ENCODE measurements around the gene ATRNL1. TPM values are rescaled to one million over a fixed set of nuclear protein-coding genes. Genes with fewer than 3 reads are reported as not detected.
"Not testable (repeated sequence)": the region's sequence is repeated elsewhere in the genome, so short reads cannot be mapped to it uniquely, and the experiment has no call there.

ATRNL1 gene
- total RNA-seq, 1 experiment from 2014 or later, result not detected

- H3K79me2 ChIP-seq (ENCODE audit: low read length), result no peaks in the 10 kb centered on the region
- no peak overlapping the region for H3K4me3 ChIP-seq (ENCODE audit: low read length)
- H3F3A ChIP-seq (ENCODE audit: low read length, unreplicated experiment), result no peaks in the 10 kb centered on the region
- POLR2A ChIA-PET (ENCODE audit: unreplicated experiment), result no interaction called here
- no peaks in the 10 kb centered on the region for H3K27me3 ChIP-seq (ENCODE audit: low read length)
- no peak overlapping the region for H3K27ac ChIP-seq (ENCODE audit: low read length)
- peak; percentile 49 for TF ChIP-seq CTCF (conservative IDR thresholded peaks at IDR 0.05; ENCODE audit: low read depth, low read length)
- no peak for TF ChIP-seq EZH2phosphoT487 (IDR thresholded peaks at IDR 0.05; ENCODE audit: borderline replicate concordance, low read length)
- H3K4me2 ChIP-seq (ENCODE audit: low read length), result no peak overlapping the region
- H3K9ac ChIP-seq (ENCODE audit: low read length), result no peak overlapping the region
- H3K36me3 ChIP-seq (ENCODE audit: low read depth, low read length), result no peaks in the 10 kb centered on the region; the same call in 1 of the 2 replicates
- ATAC-seq (no peak), DNase-seq (peak; percentile 28)
- intact Hi-C loops (cut with micrococcal nuclease), result no loop called here
- no peaks in the 10 kb centered on the region for H4K20me1 ChIP-seq (ENCODE audit: low read length)
- no peak overlapping the region for H2AFZ ChIP-seq (ENCODE audit: low read length)
- H3K9me2 ChIP-seq (replicated peaks; ENCODE audit: low read length), result no peaks in the 10 kb centered on the region
- no peaks in the 10 kb centered on the region for H3K9me3 ChIP-seq (ENCODE audit: low read length)
- no TSS peak for BruUV-seq (replicated peaks)
- CTCF ChIA-PET, result no interaction called here
- no peaks in the 10 kb centered on the region for H3K4me1 ChIP-seq (ENCODE audit: insufficient read depth, low read length)
Observed at GRCh38 chr10:115171392-115171960, 78.3 kb downstream of the ATRNL1 start.

DNA sequence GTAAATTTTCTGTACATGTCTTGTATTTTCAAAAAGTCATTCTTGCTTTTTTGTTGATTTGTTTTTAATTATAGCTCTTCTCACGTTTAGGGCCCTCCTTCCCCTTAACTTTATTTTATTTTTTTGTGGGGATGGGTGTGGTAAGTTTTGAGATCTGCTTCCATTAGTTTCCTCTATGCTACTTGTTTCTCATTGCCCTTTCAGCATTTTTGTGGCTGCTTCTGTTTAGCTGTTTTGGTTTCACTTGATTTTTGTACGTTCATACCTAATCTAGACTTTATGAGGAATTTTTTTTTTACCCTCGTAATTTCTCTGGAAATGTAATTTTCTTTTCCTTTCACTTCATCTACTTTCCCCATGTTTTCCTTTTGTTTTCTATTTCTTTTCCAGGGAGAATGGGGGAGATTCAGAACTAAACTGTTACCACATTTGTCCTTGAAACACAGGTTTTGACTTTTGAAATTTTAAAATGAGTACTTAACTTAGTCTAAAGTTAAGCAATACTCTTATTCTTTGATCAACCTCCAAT is 80.8 kb downstream of the ATRNL1 start:
- no peak overlapping the region for H3K4me2 ChIP-seq (ENCODE audit: low read length)
- ChIA-PET POLR2A (ENCODE audit: unreplicated experiment) (no interaction called here), CTCF (no interaction called here)
- intact Hi-C loops (cut with micrococcal nuclease), result no loop called here
- no peak for TF ChIP-seq CTCF (conservative IDR thresholded peaks at IDR 0.05; ENCODE audit: low read depth, low read length)
- TF ChIP-seq EZH2 (IDR thresholded peaks at IDR 0.05; ENCODE audit: low read length, unreplicated experiment), result no peak
- TF ChIP-seq EZH2phosphoT487 (IDR thresholded peaks at IDR 0.05; ENCODE audit: borderline replicate concordance, low read length), result no peak
- H3K27me3 ChIP-seq (ENCODE audit: low read length), result no peaks in the 10 kb centered on the region
- ATAC-seq, result no peak
- BruUV-seq (replicated peaks), result no TSS peak
- DNase-seq, result no peak
- no peaks in the 10 kb centered on the region for H3K79me2 ChIP-seq (ENCODE audit: low read length)
- no peak overlapping the region for H3K4me3 ChIP-seq (ENCODE audit: low read length)
- H2AFZ ChIP-seq (ENCODE audit: low read length), result no peak overlapping the region
- no peaks in the 10 kb centered on the region for H4K20me1 ChIP-seq (ENCODE audit: low read length)
- H3K9ac ChIP-seq (ENCODE audit: low read length), result no peak overlapping the region
- no peaks in the 10 kb centered on the region for H3K9me2 ChIP-seq (replicated peaks; ENCODE audit: low read length)
- H3K27ac ChIP-seq (ENCODE audit: low read length), result no peak overlapping the region
- H3K9me3 ChIP-seq (ENCODE audit: low read length), result no peaks in the 10 kb centered on the region
- H3K4me1 ChIP-seq (ENCODE audit: insufficient read depth, low read length), result no peaks in the 10 kb centered on the region
- H3K36me3 ChIP-seq (ENCODE audit: low read depth, low read length), result no peaks in the 10 kb centered on the region; the same call in 1 of the 2 replicates
- no peaks in the 10 kb centered on the region for H3F3A ChIP-seq (ENCODE audit: low read length, unreplicated experiment)

GRCh38 chr10:115207276-115207675 is 114.1 kb downstream of the ATRNL1 start:
- H3K36me3 ChIP-seq (ENCODE audit: low read depth, low read length); H3K27ac ChIP-seq (ENCODE audit: low read length); H4K20me1 ChIP-seq (ENCODE audit: low read length); DNase-seq; H3K27me3 ChIP-seq (ENCODE audit: low read length); intact Hi-C loops (cut with micrococcal nuclease); H3K4me3 ChIP-seq (ENCODE audit: low read length); H3F3A ChIP-seq (ENCODE audit: low read length, unreplicated experiment); H3K9me2 ChIP-seq (replicated peaks; ENCODE audit: low read length); H3K9ac ChIP-seq (ENCODE audit: low read length); BruUV-seq (replicated peaks); POLR2A ChIA-PET (ENCODE audit: unreplicated experiment); H3K4me2 ChIP-seq (ENCODE audit: low read length); H2AFZ ChIP-seq (ENCODE audit: low read length); H3K79me2 ChIP-seq (ENCODE audit: low read length); CTCF ChIA-PET; H3K4me1 ChIP-seq (ENCODE audit: insufficient read depth, low read length); H3K9me3 ChIP-seq (ENCODE audit: low read length); ATAC-seq: not testable (repeated sequence)
